H1 (cell line): Measurements from ENCODE around the gene ANKS1A. TPM values are rescaled to one million over a fixed set of nuclear protein-coding genes. Genes with fewer than 3 reads are reported as not detected.
A peak's percentile ranks its signal among the peaks of the same experiment; 100 is the strongest.

Source experiments
- CTCF ChIA-PET: fragments of 300-600 bp; sonication (Branson Sonifier 250); formaldehyde crosslinking; loops from one replicate; lab custom pipeline; 2021; ENCODE audit not compliant: partially characterized antibody; lab: Charles Lee
- POLR2A ChIA-PET: fragments of 300-600 bp; sonication (Branson Sonifier 250); formaldehyde crosslinking; loops from one replicate; lab custom pipeline; 2021; ENCODE audit warnings: inconsistent platforms; ENCODE audit not compliant: partially characterized antibody; lab: Charles Lee
- DNase-seq, 2 experiments: peaks; one replicate each; pipeline versions ENCODE4 v3.0.0 to v3.0.0-alpha.2; 2010 to 2022; ENCODE audit warnings: low spot score in 2 of 2, low read depth in 1 of 2, mixed read lengths in 1 of 2
- FAIRE-seq: peaks from 2 replicates; lab custom pipeline; 2011; peaks lifted over from hg19 to GRCh38; lab: Jason Lieb, UNC
- H2AFZ ChIP-seq: 2 replicates; pipeline ENCODE4 v1.8.1; 2012; ENCODE audit warnings: low read length, inconsistent platforms
- H2AK5ac ChIP-seq: 2 replicates; pipeline ENCODE4 v1.6.1; 2013; ENCODE audit warnings: low read depth, low read length
- H2BK120ac ChIP-seq: replicated peaks from 2 replicates; pipeline ENCODE3; 2013; ENCODE audit warnings: low read depth, low read length, inconsistent platforms
- H2BK12ac ChIP-seq: 2 replicates; pipeline ENCODE4 v1.6.1; 2013; ENCODE audit warnings: low read depth, low read length
- H2BK15ac ChIP-seq: 2 replicates; pipeline ENCODE4 v1.6.1; 2013; ENCODE audit warnings: low read length
- H2BK20ac ChIP-seq: 2 replicates; pipeline ENCODE4 v1.6.1; 2013; ENCODE audit warnings: low read length
- H2BK5ac ChIP-seq: 2 replicates; pipeline ENCODE4 v1.6.1; 2013; ENCODE audit warnings: low read depth, low read length
- H3K14ac ChIP-seq: 2 replicates; pipeline ENCODE4 v1.6.1; 2013; ENCODE audit warnings: inconsistent platforms; ENCODE audit not compliant: insufficient read length
- H3K18ac ChIP-seq: 2 replicates; pipeline ENCODE4 v1.6.1; 2013; ENCODE audit warnings: low read length; ENCODE audit errors: extremely low read depth
- H3K23ac ChIP-seq: 2 replicates; pipeline ENCODE4 v1.6.1; 2013; ENCODE audit warnings: inconsistent platforms; ENCODE audit not compliant: insufficient read length
- H3K23me2 ChIP-seq: 2 replicates; pipeline ENCODE4 v1.6.1; 2013; ENCODE audit warnings: low read depth, low read length
- H3K27ac ChIP-seq: 2 replicates; pipeline ENCODE4 v1.6.1; 2011; ENCODE audit warnings: low read depth, low read length, inconsistent platforms
- H3K27me3 ChIP-seq, 4 experiments: replicated peaks in 1 of 4; 1 replicate in 1 of 4; 2 replicates in 3 of 4; pipeline versions ENCODE4 v1.6.1 to v1.8.1; 2011 to 2013; ENCODE audit warnings: low read length in 3 of 4, mild to moderate bottlenecking in 3 of 4, inconsistent platforms in 2 of 4, mixed read lengths in 2 of 4, moderate library complexity in 1 of 4; ENCODE audit not compliant: control insufficient read depth in 3 of 4, insufficient read depth in 3 of 4; ENCODE audit errors: extremely low read depth in 1 of 4
- H3K36me3 ChIP-seq, 4 experiments: 2 replicates each; pipeline versions ENCODE4 v1.6.1 to v1.8.1; 2011 to 2013; ENCODE audit warnings: mild to moderate bottlenecking in 4 of 4, low read length in 3 of 4, moderate library complexity in 2 of 4, control low read depth in 1 of 4, inconsistent platforms in 1 of 4; ENCODE audit not compliant: insufficient read depth in 4 of 4, control insufficient read depth in 2 of 4
- H3K4ac ChIP-seq: replicated peaks from 2 replicates; pipeline ENCODE3; 2013; ENCODE audit warnings: low read length, low read depth, mixed read lengths, inconsistent platforms; ENCODE audit not compliant: insufficient read length
- H3K4me1 ChIP-seq, 4 experiments: replicated peaks in 1 of 4; 1 replicate in 1 of 4; 2 replicates in 3 of 4; pipeline versions ENCODE4 v1.6.1 to v1.8.1; 2011 to 2013; ENCODE audit warnings: low read length in 3 of 4, inconsistent platforms in 2 of 4, mixed read lengths in 1 of 4; ENCODE audit not compliant: insufficient read depth in 4 of 4, control insufficient read depth in 3 of 4
- H3K4me2 ChIP-seq, 2 experiments: 2 replicates each; pipeline versions ENCODE4 v1.6.1 to v1.8.1; 2011 to 2013; ENCODE audit warnings: low read depth in 2 of 2, low read length in 2 of 2, control low read depth in 1 of 2, inconsistent platforms in 1 of 2, mild to moderate bottlenecking in 1 of 2; ENCODE audit not compliant: insufficient read depth in 1 of 2
- H3K4me3 ChIP-seq, 4 experiments: fragments of 200-600, 300-600 bp in 1 of 4; sonication (generic), shearing (Covaris generic), sonication (Bioruptor Twin) in 1 of 4; 2 replicates each; pipeline versions ENCODE4 v1.5.1 to v1.8.1; 2011 to 2016; ENCODE audit warnings: low read length in 4 of 4, low read depth in 3 of 4, control low read depth in 2 of 4, inconsistent platforms in 2 of 4, mild to moderate bottlenecking in 2 of 4, mixed read lengths in 1 of 4, moderate library complexity in 1 of 4; ENCODE audit not compliant: insufficient read depth in 2 of 4; ENCODE audit errors: extremely low read depth in 1 of 4
- H3K56ac ChIP-seq: replicated peaks from 2 replicates; pipeline ENCODE3; 2013; ENCODE audit warnings: low read depth, mild to moderate bottlenecking, mixed read lengths, low read length, inconsistent platforms; ENCODE audit not compliant: insufficient read length
- H3K79me1 ChIP-seq: 2 replicates; pipeline ENCODE4 v1.6.1; 2013; ENCODE audit warnings: low read depth, low read length, control low read depth
- H3K79me2 ChIP-seq, 2 experiments: 2 replicates each; pipeline versions ENCODE4 v1.6.1 to v1.8.1; 2012 to 2013; ENCODE audit warnings: low read length in 2 of 2, mild to moderate bottlenecking in 2 of 2, inconsistent platforms in 1 of 2; ENCODE audit not compliant: insufficient read depth in 2 of 2, control insufficient read depth in 1 of 2
- H3K9ac ChIP-seq, 4 experiments: replicated peaks in 1 of 4; 1 replicate in 1 of 4; 2 replicates in 3 of 4; pipeline versions ENCODE4 v1.6.1 to v1.8.1; 2011 to 2013; ENCODE audit warnings: low read depth in 3 of 4, low read length in 3 of 4, control low read depth in 2 of 4, mild to moderate bottlenecking in 2 of 4, moderate library complexity in 2 of 4, inconsistent platforms in 1 of 4; ENCODE audit errors: extremely low read depth in 1 of 4
- H3K9me3 ChIP-seq, 2 experiments: 2 replicates each; pipeline versions ENCODE4 v1.6.1 to v1.8.1; 2012 to 2013; ENCODE audit warnings: mild to moderate bottlenecking in 2 of 2, moderate library complexity in 2 of 2, control low read depth in 1 of 2, inconsistent platforms in 1 of 2, low read depth in 1 of 2, low read length in 1 of 2, mixed read lengths in 1 of 2; ENCODE audit not compliant: insufficient read depth in 2 of 2
- H4K20me1 ChIP-seq, 2 experiments: replicated peaks in 1 of 2; 2 replicates each; pipeline versions ENCODE3 to v1.8.1; 2011 to 2013; ENCODE audit warnings: inconsistent platforms in 2 of 2, low read length in 2 of 2, mild to moderate bottlenecking in 1 of 2; ENCODE audit not compliant: insufficient read depth in 2 of 2, control insufficient read depth in 1 of 2
- H4K5ac ChIP-seq: 2 replicates; pipeline ENCODE4 v1.6.1; 2013; ENCODE audit warnings: low read length, low read depth, mixed read lengths, inconsistent platforms; ENCODE audit not compliant: insufficient read length
- H4K8ac ChIP-seq: 2 replicates; pipeline ENCODE4 v1.8.0; 2013; ENCODE audit warnings: mild to moderate bottlenecking, moderate library complexity, low read length, inconsistent platforms; ENCODE audit not compliant: insufficient read depth; ENCODE audit errors: extremely low read depth
- H4K91ac ChIP-seq: replicated peaks from 2 replicates; pipeline ENCODE3; 2013; ENCODE audit warnings: low read length, mixed read lengths, inconsistent platforms; ENCODE audit not compliant: insufficient read length
- ASH2L ChIP-seq: fragments of 200-600, 300-600 bp; sonication (generic); IDR thresholded peaks from one replicate; pipeline ENCODE4 v1.7.1; 2017; ENCODE audit warnings: low read length
- polyA plus RNA-seq, 7 experiments: library from polyadenylated mRNA; depleted of rRNA in 3 of 7; stranded (reverse) in 5 of 7; unstranded in 2 of 7; fragments of >200 nt in 5 of 7; fragments of 200-250 nt in 2 of 7; gene quantifications; 1 replicate in 5 of 7; 2 replicates in 1 of 7; 4 replicates in 1 of 7; pipeline versions ENCODE4 v1.2.1 to v1.2.3, GENCODE V29; 2011 to 2013; ENCODE audit warnings: missing spikeins in 2 of 7, mixed read lengths in 2 of 7
- total RNA-seq: library from RNA; stranded (reverse); fragmentation: NEBNext Ultra II Directional; extraction: Animal tissue kit (Norgen Biotek cat#: 25700); gene quantifications from 2 replicates; pipeline ENCODE4 v1.2.1, GENCODE V29; 2021

Gene ANKS1A
- total and polyA plus RNA-seq, 2 of the 8 experiments (the other 6 are each of a cell fraction or from before 2014, with no cell fraction given), result 9.8 to 30.9 TPM

- Histone ChIP-seq H3K27me3 (no peaks in the 10 kb centered on the region), H4K5ac (no peak overlapping the region), H3K23me2 (peaks cover 3% of the 10 kb centered on the region; the same call in 1 of the 2 replicates), H3K4me3 (no peak overlapping the region), H3K14ac (no peak overlapping the region), H4K20me1 (peaks cover 16 to 30% of the 10 kb centered on the region in 2 experiments), H3K18ac (no peak overlapping the region), H3K9me3 (no peaks in the 10 kb centered on the region)
- DNase-seq, result no peak
- TF ChIP-seq ASH2L, result no peak
- TF ChIP-seq, all 59 proteins: peak for 0
- Histone ChIP-seq H2BK20ac (no peak overlapping the region), H3K79me2 (peaks cover 0 to 20% of the 10 kb centered on the region in 2 experiments; a peak in 1 of 4 replicates), H3K36me3 (no peaks in the 10 kb centered on the region), H3K4ac (no peak overlapping the region), H3K4me2 (peak overlapping the region in 1 of 2 experiments; percentile 30; a peak in 1 of 4 replicates), H2BK5ac (no peak overlapping the region), H3K79me1 (no peaks in the 10 kb centered on the region; the same call in none of the 2 replicates), H2AFZ (no peak overlapping the region), H3K27ac (no peak overlapping the region), H3K4me1 (peaks cover 0 to 13% (median 4%) of the 10 kb centered on the region in 4 experiments; a peak in 4 of 7 replicates), H2BK120ac (no peak overlapping the region), H4K91ac (no peak overlapping the region), H2BK15ac (no peak overlapping the region), H3K56ac (no peak overlapping the region), H3K9ac (no peak overlapping the region), H3K23ac (no peak overlapping the region), H4K8ac (no peak overlapping the region), H2BK12ac (no peak overlapping the region), H2AK5ac (no peak overlapping the region)
- ChIA-PET CTCF (interaction anchor here (0.5 to 2.0 kb wide), 4 partner anchors 8 to 207 kb away, joined by 3 to 7 read pairs (median 3); partner anchors contain the start of gene TAF11), POLR2A (interaction anchor here (1.0 kb wide), 1 partner anchor 26 kb away, joined by 4 read pairs; no protein-coding TSS in a partner anchor)
- FAIRE-seq, result no peak
Measured at GRCh38 chr6:34926655-34927054, 37.6 kb downstream of the ANKS1A start.
